Fibroblast of villous mesenchyme (primary cell): ENCODE data around the gene SEPTIN1. TPM values are rescaled to one million over a fixed set of nuclear protein-coding genes. Genes with fewer than 3 reads are reported as not detected.

Experiments
- small RNA-seq: library from RNA; depleted of rRNA; stranded (forward); fragments of <200 nt; gene quantifications from one replicate; pipeline ENCODE3, GENCODE V24; 2012
- total RNA-seq: library from RNA; depleted of rRNA; stranded (reverse); fragments of >200 nt; gene quantifications from 2 replicates; pipeline ENCODE4 v1.2.3, GENCODE V29; 2012

The SEPTIN1 gene
- total RNA-seq, 1 donor: 0.43 TPM

Small RNAs within 50 kb of the gene (small RNA-seq; reads per million reads assigned to genes)
- gene RF00406: 7.4 reads per million, percentile 87 among the genes with 10 or more reads in this experiment

Other genes with a start within 250 kb of the SEPTIN1 start
- 1.6 and 3.5 TPM in 2 replicates for gene CORO1A, start 199.0 kb downstream of the SEPTIN1 start, total RNA-seq
- gene BOLA2B, start 188.9 kb downstream of the SEPTIN1 start, total RNA-seq: 46.6 and 140 TPM in 2 replicates
- 16.8 and 49.3 TPM in 2 replicates for gene SLX1A, start 188.7 kb downstream of the SEPTIN1 start, total RNA-seq
- gene SULT1A3, start 183.3 kb downstream of the SEPTIN1 start, total RNA-seq: 3.5 and 3.9 TPM in 2 replicates
- gene NPIPB13, start 134.1 kb downstream of the SEPTIN1 start, total RNA-seq: 0.97 TPM in 1 of 2 replicates, not detected in the other
- 35.1 and 40.6 TPM in 2 replicates for gene CD2BP2, start 27.3 kb downstream of the SEPTIN1 start, total RNA-seq
- gene TBC1D10B, start 12.1 kb downstream of the SEPTIN1 start, total RNA-seq: 37.1 and 37.7 TPM in 2 replicates
- not detected in 2 replicates for gene MYL11, start 7.8 kb downstream of the SEPTIN1 start, total RNA-seq
- 10.4 and 12.6 TPM in 2 replicates for gene ZNF48, start 12.9 kb upstream of the SEPTIN1 start, total RNA-seq
- gene ZNF771, start 25.0 kb upstream of the SEPTIN1 start, total RNA-seq: 9.5 and 10.0 TPM in 2 replicates
- gene DCTPP1, start 47.5 kb upstream of the SEPTIN1 start, total RNA-seq: 12.9 and 18.6 TPM in 2 replicates
- gene SEPHS2, start 63.3 kb upstream of the SEPTIN1 start, total RNA-seq: 7.8 and 9.3 TPM in 2 replicates
- not detected in 2 replicates for gene ITGAL, start 90.2 kb upstream of the SEPTIN1 start, total RNA-seq
- gene ZNF768, start 144.0 kb upstream of the SEPTIN1 start, total RNA-seq: 19.0 and 22.0 TPM in 2 replicates
- 11.7 and 12.6 TPM in 2 replicates for gene ZNF747, start 152.3 kb upstream of the SEPTIN1 start, total RNA-seq
- 4.3 and 6.1 TPM in 2 replicates for gene ZNF764, start 175.8 kb upstream of the SEPTIN1 start, total RNA-seq
- gene ZNF688, start 189.2 kb upstream of the SEPTIN1 start, total RNA-seq: 6.5 and 12.9 TPM in 2 replicates
- 9.7 and 13.0 TPM in 2 replicates for gene ZNF785, start 203.1 kb upstream of the SEPTIN1 start, total RNA-seq
- 6.9 and 7.4 TPM in 2 replicates for gene ZNF689, start 227.8 kb upstream of the SEPTIN1 start, total RNA-seq